PC-9 (cell line): ENCODE results near the gene RTN4R. TPM values are rescaled to one million over a fixed set of nuclear protein-coding genes. Genes with fewer than 3 reads are reported as not detected.

Experiments used
- BruUV-seq: library from RNA; stranded (reverse); fragments of 400-500 nt; replicated peaks from 2 replicates; lab custom pipeline; 2021; lab: Mats Ljungman, UMichigan
- CTCF ChIA-PET: fragments of 300-600 bp; sonication (Branson Sonifier 250); formaldehyde crosslinking; loops from one replicate; lab custom pipeline; 2022; ENCODE audit warnings: antibody characterized with exemption; lab: Charles Lee
- POLR2A ChIA-PET: fragments of 300-600 bp; sonication (Branson Sonifier 250); formaldehyde crosslinking; loops from one replicate; lab custom pipeline; 2022; ENCODE audit warnings: antibody characterized with exemption; ENCODE audit not compliant: unreplicated experiment; lab: Charles Lee
- DNase-seq, 2 experiments: peaks; one replicate each; pipeline versions ENCODE4 v3.0.0 to v3.0.0-alpha.2; 2015 to 2022; ENCODE audit warnings: mixed read lengths in 1 of 2
- H2AFZ ChIP-seq: fragments of 200-600 bp; sonication (generic); 2 replicates; pipeline ENCODE4 v1.8.1; 2017; ENCODE audit warnings: antibody characterized with exemption
- H3F3A ChIP-seq: fragments of 200-600 bp; sonication (generic); 2 replicates; pipeline ENCODE4 v1.8.1; 2017; ENCODE audit warnings: antibody characterized with exemption, mild to moderate bottlenecking, low read depth; ENCODE audit not compliant: insufficient read depth
- H3K27ac ChIP-seq: fragments of 200-600 bp; sonication (generic); 2 replicates; pipeline ENCODE4 v1.6.1; 2016; ENCODE audit warnings: mixed run types
- H3K27me3 ChIP-seq: fragments of 200-600 bp; sonication (generic); 2 replicates; pipeline ENCODE4 v1.6.1; 2016; ENCODE audit warnings: low read depth, mixed run types; ENCODE audit not compliant: insufficient read depth
- H3K36me3 ChIP-seq: fragments of 200-600 bp; sonication (generic); 2 replicates; pipeline ENCODE4 v1.6.1; 2016; ENCODE audit warnings: low read depth, mixed run types
- H3K4me1 ChIP-seq: fragments of 200-600 bp; sonication (generic); replicated peaks from 2 replicates; pipeline ENCODE4 v1.6.1; 2016; ENCODE audit warnings: mixed run types; ENCODE audit not compliant: insufficient read depth
- H3K4me2 ChIP-seq: fragments of 200-600 bp; sonication (generic); 2 replicates; pipeline ENCODE4 v1.6.1; 2017; ENCODE audit warnings: mixed run types
- H3K4me3 ChIP-seq: fragments of 200-600 bp; sonication (generic); 2 replicates; pipeline ENCODE4 v1.6.1; 2016; ENCODE audit warnings: mixed run types
- H3K79me2 ChIP-seq: fragments of 200-600 bp; sonication (generic); 2 replicates; pipeline ENCODE4 v1.6.1; 2017; ENCODE audit warnings: low read depth, mixed run types
- H3K9me2 ChIP-seq: fragments of 200-600 bp; sonication (generic); 2 replicates; pipeline ENCODE4 v1.8.1; 2017; ENCODE audit warnings: mild to moderate bottlenecking; ENCODE audit not compliant: insufficient read depth
- H3K9me3 ChIP-seq: fragments of 200-600 bp; sonication (generic); 2 replicates; pipeline ENCODE4 v1.8.1; 2016; ENCODE audit warnings: low read depth; ENCODE audit not compliant: insufficient read depth
- H4K20me1 ChIP-seq: fragments of 200-600 bp; sonication (generic); 2 replicates; pipeline ENCODE4 v1.8.1; 2017; ENCODE audit not compliant: insufficient read depth
- EZH2 ChIP-seq: fragments of 200-600 bp; sonication (generic); IDR thresholded peaks from 2 replicates; pipeline ENCODE4 v1.8.0; 2017; ENCODE audit warnings: antibody characterized with exemption, low read depth
- intact Hi-C: fragments of 100-400 bp; cut with micrococcal nuclease; formaldehyde crosslinking; loops from one replicate; pipeline ENCODE4 v1.10.0; 2022; ENCODE audit not compliant: unreplicated experiment
- total RNA-seq: library from RNA; stranded (reverse); gene quantifications from 2 replicates; pipeline ENCODE4 v1.2.3, GENCODE V29; 2021
- TF ChIP-seq, protein P1 (sequence below): fragments of 200-600 bp; sonication (generic); conservative IDR thresholded peaks from 2 replicates; pipeline ENCODE4 v1.6.1; 2017; ENCODE audit warnings: mixed run types, antibody characterized with exemption, mild to moderate bottlenecking, moderate library complexity

Gene RTN4R
- total RNA-seq, 1 experiment from 2014 or later: 5.0 TPM

DNA sequence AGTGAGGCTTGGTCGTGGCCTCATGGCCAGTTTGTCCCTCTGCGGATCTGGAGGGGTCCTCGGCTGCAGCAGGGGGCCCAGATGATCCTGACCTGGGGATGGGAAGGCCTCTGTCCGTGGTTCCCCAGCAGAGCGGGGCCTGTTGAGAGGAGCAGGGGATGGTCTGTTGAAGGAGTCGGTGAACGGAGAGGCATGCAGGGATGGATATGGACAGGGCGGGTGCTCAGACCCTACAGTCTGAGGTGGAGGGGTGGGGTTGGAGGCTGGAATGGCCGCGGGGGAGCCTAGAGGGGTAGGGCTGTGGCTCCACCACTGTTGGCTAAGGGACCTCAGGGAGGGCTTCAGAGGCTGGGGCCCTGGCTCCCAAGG is 33.8 kb downstream of the RTN4R start:
- H3K9me3 ChIP-seq: no peaks in the 10 kb centered on the region
- H3K4me2 ChIP-seq: no peak overlapping the region
- no peak for TF ChIP-seq EZH2
- TF ChIP-seq, protein P1, sequence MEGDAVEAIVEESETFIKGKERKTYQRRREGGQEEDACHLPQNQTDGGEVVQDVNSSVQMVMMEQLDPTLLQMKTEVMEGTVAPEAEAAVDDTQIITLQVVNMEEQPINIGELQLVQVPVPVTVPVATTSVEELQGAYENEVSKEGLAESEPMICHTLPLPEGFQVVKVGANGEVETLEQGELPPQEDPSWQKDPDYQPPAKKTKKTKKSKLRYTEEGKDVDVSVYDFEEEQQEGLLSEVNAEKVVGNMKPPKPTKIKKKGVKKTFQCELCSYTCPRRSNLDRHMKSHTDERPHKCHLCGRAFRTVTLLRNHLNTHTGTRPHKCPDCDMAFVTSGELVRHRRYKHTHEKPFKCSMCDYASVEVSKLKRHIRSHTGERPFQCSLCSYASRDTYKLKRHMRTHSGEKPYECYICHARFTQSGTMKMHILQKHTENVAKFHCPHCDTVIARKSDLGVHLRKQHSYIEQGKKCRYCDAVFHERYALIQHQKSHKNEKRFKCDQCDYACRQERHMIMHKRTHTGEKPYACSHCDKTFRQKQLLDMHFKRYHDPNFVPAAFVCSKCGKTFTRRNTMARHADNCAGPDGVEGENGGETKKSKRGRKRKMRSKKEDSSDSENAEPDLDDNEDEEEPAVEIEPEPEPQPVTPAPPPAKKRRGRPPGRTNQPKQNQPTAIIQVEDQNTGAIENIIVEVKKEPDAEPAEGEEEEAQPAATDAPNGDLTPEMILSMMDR: no peak
- no peak overlapping the region for H3K27ac ChIP-seq
- no peak for DNase-seq
- no peaks in the 10 kb centered on the region for H4K20me1 ChIP-seq
- intact Hi-C loops: no loop called here
- no peaks in the 10 kb centered on the region for H3K36me3 ChIP-seq
- no peaks in the 10 kb centered on the region for H3K9me2 ChIP-seq
- no peaks in the 10 kb centered on the region for H3K79me2 ChIP-seq
- ChIA-PET CTCF (no interaction called here), POLR2A (no interaction called here)
- no peaks in the 10 kb centered on the region for H3K4me1 ChIP-seq
- no peak overlapping the region for H3K4me3 ChIP-seq
- no peak overlapping the region for H2AFZ ChIP-seq
- no peaks in the 10 kb centered on the region for H3F3A ChIP-seq
- no TSS peak for BruUV-seq
- peaks cover 27% of the 10 kb centered on the region for H3K27me3 ChIP-seq

DNA sequence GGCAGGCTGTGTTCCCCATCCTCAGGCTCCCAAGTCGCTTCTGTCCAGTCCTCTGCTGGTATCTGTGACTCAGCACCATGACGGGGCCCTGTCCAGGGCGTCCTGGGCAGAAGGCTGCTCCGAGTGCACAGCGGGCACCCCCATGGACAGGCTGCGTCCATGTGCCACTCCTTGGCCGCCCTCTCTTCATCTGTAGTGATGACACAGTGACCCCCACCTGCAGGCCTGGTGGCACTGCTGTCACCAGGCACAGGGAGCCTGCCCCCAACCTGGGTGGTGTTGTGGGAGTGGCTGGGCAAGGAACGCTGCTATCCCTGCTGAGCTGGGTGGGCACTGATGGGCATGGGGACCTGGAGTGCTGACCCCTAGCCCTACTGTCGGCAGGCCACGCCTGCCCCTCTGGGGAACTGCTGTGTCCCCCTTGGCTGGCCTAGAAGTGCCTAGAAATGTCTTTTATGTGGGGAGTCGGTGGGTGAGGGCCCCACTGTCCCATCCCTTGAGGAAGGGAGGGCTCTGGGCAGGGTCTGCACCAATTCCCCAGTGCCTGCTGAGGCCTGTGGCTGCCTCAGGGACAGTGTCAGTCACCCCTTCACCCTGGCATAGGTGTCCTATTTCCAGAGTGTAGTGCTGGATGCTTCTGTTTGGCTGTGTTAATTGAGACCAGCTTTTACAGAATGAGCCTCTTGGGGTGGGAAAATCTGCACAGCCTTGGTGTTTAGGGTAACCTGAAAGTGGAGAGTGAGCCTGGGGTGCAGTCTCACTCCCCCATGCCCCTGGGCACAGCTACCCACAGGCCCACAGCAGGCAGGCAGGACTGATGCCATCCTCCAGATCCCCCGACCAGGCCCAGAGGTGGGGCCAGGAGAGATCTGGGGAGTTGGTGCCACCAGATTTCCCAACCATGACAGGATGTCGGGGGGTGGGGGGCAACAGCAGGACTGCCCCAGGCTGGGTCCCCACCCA is 34.5 kb downstream of the RTN4R start:
- TF ChIP-seq, protein P1: no peak
- TF ChIP-seq EZH2: no peak
- Histone ChIP-seq H3K4me2 (no peak overlapping the region), H4K20me1 (no peaks in the 10 kb centered on the region), H3K79me2 (no peaks in the 10 kb centered on the region), H3K36me3 (no peaks in the 10 kb centered on the region), H3K9me3 (no peaks in the 10 kb centered on the region), H3K9me2 (no peaks in the 10 kb centered on the region), H3K4me3 (no peak overlapping the region), H2AFZ (no peak overlapping the region), H3K4me1 (no peaks in the 10 kb centered on the region), H3K27ac (no peak overlapping the region), H3F3A (no peaks in the 10 kb centered on the region), H3K27me3 (peaks cover 34% of the 10 kb centered on the region)
- no TSS peak for BruUV-seq
- ChIA-PET POLR2A (no interaction called here), CTCF (no interaction called here)
- DNase-seq: no peak
- intact Hi-C loops: no loop called here

DNA sequence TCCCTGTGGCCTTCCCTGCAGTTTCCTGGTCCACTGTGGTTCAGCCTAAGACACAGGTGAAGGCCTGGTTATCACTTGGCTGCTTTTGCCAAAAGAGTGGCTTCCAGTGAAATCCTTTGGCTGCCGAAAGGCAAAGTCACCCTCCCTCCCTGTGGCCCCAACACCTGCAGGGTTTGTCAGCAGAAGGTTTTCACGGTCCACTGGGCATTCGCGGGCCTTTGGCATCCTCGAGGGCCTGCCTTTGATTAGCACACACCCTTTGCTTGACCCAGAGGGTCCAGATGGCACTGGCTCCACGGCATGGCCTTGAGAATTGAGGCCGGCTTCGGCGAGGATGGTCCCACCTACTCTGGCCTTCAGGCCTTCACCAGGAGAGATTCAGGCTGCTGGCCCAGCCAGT is 35.3 kb downstream of the RTN4R start:
- Histone ChIP-seq H3K4me3 (no peak overlapping the region), H3K27ac (no peak overlapping the region), H4K20me1 (no peaks in the 10 kb centered on the region), H3K9me3 (no peaks in the 10 kb centered on the region), H2AFZ (no peak overlapping the region), H3F3A (no peaks in the 10 kb centered on the region), H3K36me3 (no peaks in the 10 kb centered on the region), H3K27me3 (peaks cover 42% of the 10 kb centered on the region), H3K4me2 (no peak overlapping the region), H3K9me2 (no peaks in the 10 kb centered on the region), H3K79me2 (no peaks in the 10 kb centered on the region), H3K4me1 (no peaks in the 10 kb centered on the region)
- DNase-seq: no peak
- ChIA-PET POLR2A (no interaction called here), CTCF (no interaction called here)
- intact Hi-C loops: no loop called here
- no TSS peak for BruUV-seq
- TF ChIP-seq, protein P1: no peak
- no peak for TF ChIP-seq EZH2
